ENCODE data around the gene SMG6.

GRCh38 chr17:2239882-2240430 lies 63.6 kb downstream of the SMG6 start:
- no peak for TF ChIP-seq POLR2A (IDR thresholded peaks at IDR 0.05; ENCODE audit: low read length)
- no peak for TF ChIP-seq GATA1 (IDR thresholded peaks at IDR 0.05; ENCODE audit: low read depth, low read length)

All from erythroblast (primary cell).